GM18870 (cell line): ENCODE measurements around the gene CNOT10.
"Not testable (repeated sequence)": the region's sequence is repeated elsewhere in the genome, so short reads cannot be mapped to it uniquely, and the experiment has no call there.

Experiments used
- ATAC-seq: cut with Tn5 transposase; IDR thresholded peaks from one replicate; pipeline ENCODE4 v1.9.1; 2021; ENCODE audit warnings: moderate library complexity; ENCODE audit not compliant: unreplicated experiment

CNOT10 gene

GRCh38 chr3:32685543-32686185 lies 676 bp downstream of the CNOT10 start:
- ATAC-seq: no peak

- ATAC-seq: no peak
Measured at GRCh38 chr3:32686713-32687112, 1.7 kb downstream of the CNOT10 start.

- no peak for ATAC-seq
Measured at GRCh38 chr3:32691847-32692246, 6.9 kb downstream of the CNOT10 start.

GRCh38 chr3:32696523-32696922 lies 11.5 kb downstream of the CNOT10 start:
- ATAC-seq: no peak

- ATAC-seq: no peak
Measured at GRCh38 chr3:32698506-32698905, 13.5 kb downstream of the CNOT10 start.

- ATAC-seq: no peak
Measured at GRCh38 chr3:32699429-32699828, 14.4 kb downstream of the CNOT10 start.

GRCh38 chr3:32700244-32700643 lies 15.3 kb downstream of the CNOT10 start:
- no peak for ATAC-seq

GRCh38 chr3:32703491-32703972 lies 18.5 kb downstream of the CNOT10 start:
- ATAC-seq: no peak

GRCh38 chr3:32705232-32705631 lies 20.2 kb downstream of the CNOT10 start:
- ATAC-seq: no peak

- ATAC-seq: no peak
Measured at GRCh38 chr3:32706348-32707025, 21.5 kb downstream of the CNOT10 start.

- ATAC-seq: no peak
Measured at GRCh38 chr3:32707026-32707370, 22.0 kb downstream of the CNOT10 start.

- ATAC-seq: no peak
Measured at GRCh38 chr3:32708672-32709283, 23.8 kb downstream of the CNOT10 start.

GRCh38 chr3:32709346-32709745 lies 24.4 kb downstream of the CNOT10 start:
- no peak for ATAC-seq

GRCh38 chr3:32712506-32713055 lies 27.6 kb downstream of the CNOT10 start:
- ATAC-seq: no peak

- ATAC-seq: no peak
Measured at GRCh38 chr3:32713181-32713580, 28.2 kb downstream of the CNOT10 start.

- ATAC-seq: no peak
Measured at GRCh38 chr3:32719335-32719734, 34.3 kb downstream of the CNOT10 start.

- no peak for ATAC-seq
Measured at GRCh38 chr3:32719931-32720330, 34.9 kb downstream of the CNOT10 start.

GRCh38 chr3:32725721-32726120 lies 40.7 kb downstream of the CNOT10 start:
- ATAC-seq: no peak

GRCh38 chr3:32733631-32734229 lies 48.7 kb downstream of the CNOT10 start:
- no peak for ATAC-seq

- ATAC-seq: no peak
Measured at GRCh38 chr3:32734756-32735155, 49.8 kb downstream of the CNOT10 start.

- not testable (repeated sequence) for ATAC-seq
Measured at GRCh38 chr3:32743470-32743869, 58.5 kb downstream of the CNOT10 start.

GRCh38 chr3:32743934-32744333 lies 58.9 kb downstream of the CNOT10 start:
- no peak for ATAC-seq
